OCI-LY1 (cell line): ENCODE results near the gene GSDME.

Experiments
- H2AFZ ChIP-seq: fragments of 200-600 bp; sonication (generic), shearing (Covaris generic); 2 replicates; pipeline ENCODE4 v1.6.0; 2014; ENCODE audit warnings: antibody characterized with exemption, mild to moderate bottlenecking, low read length
- H3F3A ChIP-seq: fragments of 200-600 bp; sonication (generic), shearing (Covaris generic); 2 replicates; pipeline ENCODE4 v1.6.0; 2014; ENCODE audit warnings: mild to moderate bottlenecking, antibody characterized with exemption, low read length, moderate library complexity; ENCODE audit not compliant: insufficient read depth
- H3K27ac ChIP-seq: fragments of 200-600 bp; sonication (generic); 2 replicates; pipeline ENCODE4 v1.5.1; 2014; ENCODE audit warnings: low read length, mixed run types, mild to moderate bottlenecking, low read depth; ENCODE audit not compliant: poor library complexity, severe bottlenecking
- H3K27me3 ChIP-seq: fragments of 200-600 bp; sonication (generic); 2 replicates; pipeline ENCODE4 v1.6.0; 2014; ENCODE audit warnings: antibody characterized with exemption, mild to moderate bottlenecking, low read length, moderate library complexity; ENCODE audit not compliant: insufficient read depth
- H3K36me3 ChIP-seq: fragments of 200-600 bp; sonication (generic); 2 replicates; pipeline ENCODE4 v1.6.1; 2014; ENCODE audit warnings: mild to moderate bottlenecking, antibody characterized with exemption, low read length, moderate library complexity, mixed read lengths; ENCODE audit not compliant: insufficient read depth
- H3K4me1 ChIP-seq: fragments of 200-600 bp; sonication (generic); 2 replicates; pipeline ENCODE4 v1.5.1; 2014; ENCODE audit warnings: mild to moderate bottlenecking, low read length, moderate library complexity; ENCODE audit not compliant: insufficient read depth, severe bottlenecking
- H3K4me2 ChIP-seq: fragments of 200-600 bp; sonication (generic), shearing (Covaris generic); 2 replicates; pipeline ENCODE4 v1.6.1; 2014; ENCODE audit warnings: low read length
- H3K4me3 ChIP-seq: fragments of 200-600 bp; sonication (generic); 2 replicates; pipeline ENCODE4 v1.5.1; 2014; ENCODE audit warnings: low read length, low read depth, mild to moderate bottlenecking, mixed read lengths; ENCODE audit not compliant: poor library complexity, severe bottlenecking
- H3K79me2 ChIP-seq: fragments of 200-600 bp; shearing (Covaris generic); 2 replicates; pipeline ENCODE4 v1.6.1; 2016; ENCODE audit warnings: mixed run types, low read length, mixed read lengths; ENCODE audit not compliant: insufficient read depth
- H3K9ac ChIP-seq: fragments of 200-600 bp; sonication (generic), shearing (Covaris generic); 2 replicates; pipeline ENCODE4 v1.6.1; 2014; ENCODE audit warnings: mild to moderate bottlenecking, low read length, mixed read lengths
- H3K9me2 ChIP-seq: fragments of 200-600 bp; sonication (generic), shearing (Covaris generic); 2 replicates; pipeline ENCODE4 v1.6.1; 2014; ENCODE audit warnings: low read depth, mild to moderate bottlenecking, low read length, mixed read lengths
- H3K9me3 ChIP-seq: fragments of 200-600 bp; shearing (Covaris generic); 2 replicates; pipeline ENCODE4 v1.6.1; 2014; ENCODE audit warnings: low read length, mixed read lengths
- H4K20me1 ChIP-seq: fragments of 200-600 bp; sonication (generic), shearing (Covaris generic); 2 replicates; pipeline ENCODE4 v1.6.0; 2016; ENCODE audit warnings: mild to moderate bottlenecking, low read length; ENCODE audit not compliant: insufficient read depth
- EZH2 ChIP-seq: fragments of 200-600 bp; sonication (generic), shearing (Covaris generic); IDR thresholded peaks from 2 replicates; pipeline ENCODE4 v1.8.0; 2017; ENCODE audit warnings: borderline replicate concordance, mixed run types, mild to moderate bottlenecking, antibody characterized with exemption, low read length, moderate library complexity, mixed read lengths
- TF ChIP-seq, protein P1 (sequence below): fragments of 200-600 bp; sonication (generic), shearing (Covaris generic); IDR thresholded peaks from 2 replicates; pipeline ENCODE4 v1.5.1; 2017; ENCODE audit warnings: mild to moderate bottlenecking, antibody characterized with exemption, low read length, moderate library complexity, mixed read lengths

Gene GSDME

DNA sequence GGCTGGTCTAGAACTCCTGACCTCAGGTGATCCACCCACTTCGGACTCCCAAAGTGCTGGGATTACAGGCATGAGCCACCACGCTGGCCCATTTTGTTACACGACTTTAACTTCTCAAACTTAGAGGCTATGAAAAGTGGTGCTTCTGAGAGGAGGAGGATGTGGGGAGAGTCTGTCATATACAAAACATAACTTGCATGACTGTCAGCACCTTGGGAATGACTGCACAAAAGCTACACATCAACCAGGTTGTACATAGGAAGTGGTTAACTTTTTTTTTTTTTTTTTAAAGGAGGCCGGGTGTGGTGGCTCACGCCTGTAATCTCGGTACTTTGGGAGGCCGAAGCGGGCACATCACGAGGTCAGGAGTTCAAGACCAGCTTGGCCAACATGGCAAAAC, 43.4 kb upstream of the GSDME start:
- TF ChIP-seq, protein P1, sequence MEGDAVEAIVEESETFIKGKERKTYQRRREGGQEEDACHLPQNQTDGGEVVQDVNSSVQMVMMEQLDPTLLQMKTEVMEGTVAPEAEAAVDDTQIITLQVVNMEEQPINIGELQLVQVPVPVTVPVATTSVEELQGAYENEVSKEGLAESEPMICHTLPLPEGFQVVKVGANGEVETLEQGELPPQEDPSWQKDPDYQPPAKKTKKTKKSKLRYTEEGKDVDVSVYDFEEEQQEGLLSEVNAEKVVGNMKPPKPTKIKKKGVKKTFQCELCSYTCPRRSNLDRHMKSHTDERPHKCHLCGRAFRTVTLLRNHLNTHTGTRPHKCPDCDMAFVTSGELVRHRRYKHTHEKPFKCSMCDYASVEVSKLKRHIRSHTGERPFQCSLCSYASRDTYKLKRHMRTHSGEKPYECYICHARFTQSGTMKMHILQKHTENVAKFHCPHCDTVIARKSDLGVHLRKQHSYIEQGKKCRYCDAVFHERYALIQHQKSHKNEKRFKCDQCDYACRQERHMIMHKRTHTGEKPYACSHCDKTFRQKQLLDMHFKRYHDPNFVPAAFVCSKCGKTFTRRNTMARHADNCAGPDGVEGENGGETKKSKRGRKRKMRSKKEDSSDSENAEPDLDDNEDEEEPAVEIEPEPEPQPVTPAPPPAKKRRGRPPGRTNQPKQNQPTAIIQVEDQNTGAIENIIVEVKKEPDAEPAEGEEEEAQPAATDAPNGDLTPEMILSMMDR, result no peak
- TF ChIP-seq EZH2, result no peak
- no peak overlapping the region for H3K4me3 ChIP-seq

DNA sequence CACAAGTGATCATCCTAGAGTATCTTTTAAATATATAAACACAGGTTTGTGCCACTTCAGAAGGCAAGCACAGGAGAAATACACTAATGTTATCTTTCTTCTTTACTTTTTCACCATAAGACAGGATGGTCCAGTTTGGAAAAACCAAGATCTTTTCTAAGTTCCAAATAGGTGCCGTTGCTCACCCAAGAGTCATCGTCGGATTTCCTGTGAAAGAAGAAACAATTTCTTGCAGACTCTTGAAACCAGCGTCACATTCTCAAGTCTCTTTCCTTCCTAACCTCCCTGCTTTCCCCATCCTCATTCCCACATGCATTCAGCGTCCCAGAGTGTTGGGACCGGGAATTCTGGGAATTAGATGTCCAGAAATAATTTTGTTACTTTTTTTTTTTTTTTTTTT, 42.8 kb upstream of the GSDME start:
- no peaks in the 10 kb centered on the region; the same call in 1 of the 2 replicates for H3F3A ChIP-seq
- H3K36me3 ChIP-seq, result peaks cover 92% of the 10 kb centered on the region
- H3K27ac ChIP-seq, result no peak overlapping the region
- no peaks in the 10 kb centered on the region for H3K79me2 ChIP-seq
- H3K9ac ChIP-seq, result no peak overlapping the region
- peaks cover 2% of the 10 kb centered on the region for H3K4me1 ChIP-seq
- no peaks in the 10 kb centered on the region for H3K27me3 ChIP-seq
- H3K4me2 ChIP-seq, result no peak overlapping the region
- TF ChIP-seq, protein P1, result no peak
- TF ChIP-seq EZH2, result no peak
- no peaks in the 10 kb centered on the region for H3K9me3 ChIP-seq
- no peak overlapping the region for H2AFZ ChIP-seq
- H3K9me2 ChIP-seq, result no peaks in the 10 kb centered on the region
- no peak overlapping the region for H3K4me3 ChIP-seq
- H4K20me1 ChIP-seq, result no peaks in the 10 kb centered on the region

More for the DNA sequence above, 43.4 kb upstream of the GSDME start:
- Histone ChIP-seq H3K4me1 (no peaks in the 10 kb centered on the region), H2AFZ (no peak overlapping the region), H3K27me3 (no peaks in the 10 kb centered on the region), H3K4me2 (no peak overlapping the region), H3K9me3 (no peaks in the 10 kb centered on the region), H3K36me3 (peaks cover 98% of the 10 kb centered on the region), H3F3A (no peaks in the 10 kb centered on the region; the same call in 1 of the 2 replicates), H3K79me2 (no peaks in the 10 kb centered on the region), H3K27ac (no peak overlapping the region), H3K9me2 (no peaks in the 10 kb centered on the region), H4K20me1 (no peaks in the 10 kb centered on the region), H3K9ac (no peak overlapping the region)

DNA sequence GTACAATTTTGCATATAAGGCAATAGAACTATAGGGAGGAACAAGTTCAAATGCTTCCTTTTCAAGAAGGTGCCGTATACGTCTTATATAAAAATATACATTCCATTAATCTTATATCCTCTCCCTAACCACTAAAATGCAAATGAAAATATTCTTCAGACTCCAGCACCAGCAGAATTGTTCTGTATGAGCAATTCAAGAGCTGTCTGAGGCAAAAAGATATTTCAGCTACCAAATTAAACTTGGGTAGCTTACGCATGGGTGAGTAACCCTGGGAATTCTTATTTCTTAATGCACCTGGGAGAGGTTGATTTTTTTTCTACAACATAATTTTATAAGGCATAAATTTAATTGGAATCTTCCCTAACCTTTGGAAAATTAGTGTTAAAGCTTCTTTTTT, 42.2 kb upstream of the GSDME start:
- no peak overlapping the region for H3K4me2 ChIP-seq
- peaks cover 87% of the 10 kb centered on the region for H3K36me3 ChIP-seq
- no peak overlapping the region for H3K4me3 ChIP-seq
- H3K27ac ChIP-seq, result no peak overlapping the region
- H3K9ac ChIP-seq, result no peak overlapping the region
- H3K79me2 ChIP-seq, result no peaks in the 10 kb centered on the region
- H4K20me1 ChIP-seq, result no peaks in the 10 kb centered on the region
- TF ChIP-seq EZH2, result no peak
- TF ChIP-seq, protein P1, result no peak
- H2AFZ ChIP-seq, result no peak overlapping the region
- H3K9me3 ChIP-seq, result no peaks in the 10 kb centered on the region
- H3K27me3 ChIP-seq, result no peaks in the 10 kb centered on the region
- H3K4me1 ChIP-seq, result peaks cover 8% of the 10 kb centered on the region
- no peaks in the 10 kb centered on the region; the same call in 1 of the 2 replicates for H3F3A ChIP-seq
- no peaks in the 10 kb centered on the region for H3K9me2 ChIP-seq
